Left lung (tissue), 10 donors: Measurements from ENCODE around the gene SELENOS. TPM values are rescaled to one million over a fixed set of nuclear protein-coding genes. Genes with fewer than 3 reads are reported as not detected.

Source experiments
- ATAC-seq: fragments of 200-7000 bp; cut with Tn5 transposase; one replicate; pipeline ENCODE4 v1.9.1; 2020; ENCODE audit warnings: moderate library complexity
- DNase-seq, 4 donors: peaks; one replicate each; pipeline ENCODE4 v3.0.0-alpha.2; 2013 to 2020
- H3K27ac ChIP-seq, 2 donors: fragments of 200-600 bp; sonication (generic) in 1 of 2; one replicate each; pipeline versions ENCODE4 v1.5.0 to v1.8.0; 2020 to 2021
- H3K27me3 ChIP-seq, 2 donors: fragments of 200-600 bp; sonication (generic) in 1 of 2; one replicate each; pipeline versions ENCODE4 v1.5.0 to v1.8.0; 2020 to 2021
- H3K36me3 ChIP-seq, 2 donors: fragments of 200-600 bp; sonication (generic) in 1 of 2; one replicate each; pipeline versions ENCODE4 v1.5.0 to v1.8.0; 2020 to 2021
- H3K4me1 ChIP-seq, 2 donors: fragments of 200-600 bp; one replicate each; pipeline ENCODE4 v1.8.0; 2021
- H3K4me3 ChIP-seq, 2 donors: fragments of 200-600 bp; sonication (generic) in 1 of 2; one replicate each; pipeline versions ENCODE4 v1.5.0 to v1.8.0; 2020 to 2021; ENCODE audit warnings: mild to moderate bottlenecking in 1 of 2
- H3K9me3 ChIP-seq, 2 donors: fragments of 200-600 bp; sonication (generic) in 1 of 2; one replicate each; pipeline versions ENCODE4 v1.5.0 to v1.8.0; 2020 to 2021
- CTCF ChIP-seq, 2 donors: fragments of 200-600 bp; sonication (generic) in 1 of 2; IDR thresholded peaks; one replicate each; pipeline versions ENCODE4 v1.5.0 to v1.8.0; 2021; ENCODE audit warnings: antibody characterized with exemption in 2 of 2
- intact Hi-C, 2 donors: fragments of 100-400 bp; cut with DNase I; formaldehyde crosslinking; loops; one replicate each; pipeline versions ENCODE4 v1.11.2 to v1.14.2; 2022
- polyA plus RNA-seq, 6 donors: library from polyadenylated mRNA; unstranded; fragments of 120-200 nt; gene quantifications; one replicate each; pipeline ENCODE4 v1.2.1, GENCODE V29; 2013; ENCODE audit not compliant: insufficient read length in 6 of 6
- total RNA-seq, 2 donors: library from RNA; stranded (reverse); fragmentation: NEBNext Ultra II Directional; extraction: Animal tissue kit (Norgen Biotek cat#: 25700); gene quantifications; one replicate each; pipeline ENCODE4 v1.2.1, GENCODE V29; 2021
- donor health status: DM: no; HTN: yes; CAD: no.
- donor health status: DM: no; HTN: no; CAD: no.

Gene SELENOS
- total and polyA plus RNA-seq, 8 donors: 43.7 to 78.7 (median 49.0) TPM

GRCh38 chr15:101307897-101308603 is 30.8 kb upstream of the SELENOS start:
- Histone ChIP-seq H3K27ac (no peak overlapping the region), H3K36me3 (no peaks in the 10 kb centered on the region), H3K9me3 (no peaks in the 10 kb centered on the region), H3K4me3 (no peak overlapping the region), H3K4me1 (no peaks in the 10 kb centered on the region), H3K27me3 (no peaks in the 10 kb centered on the region)
- TF ChIP-seq CTCF (IDR thresholded peaks at IDR 0.05): no peak
- ATAC-seq (no peak), DNase-seq (no peak)
- intact Hi-C loops: loop anchor here in 1 of 2 donors (10.0 kb wide), 1 partner anchor 197 kb away; no protein-coding TSS in a partner anchor

GRCh38 chr15:101307048-101307896 is 30.0 kb upstream of the SELENOS start:
- ATAC-seq (no peak), DNase-seq (peak in 1 of 4 donors; percentile 19)
- H3K27me3 ChIP-seq: no peaks in the 10 kb centered on the region
- no peaks in the 10 kb centered on the region for H3K36me3 ChIP-seq
- no peak overlapping the region for H3K27ac ChIP-seq
- no peak overlapping the region for H3K4me3 ChIP-seq
- TF ChIP-seq CTCF (IDR thresholded peaks at IDR 0.05): no peak
- no peaks in the 10 kb centered on the region for H3K9me3 ChIP-seq
- intact Hi-C loops: loop anchor here in 1 of 2 donors (10.0 kb wide), 1 partner anchor 198 kb away; no protein-coding TSS in a partner anchor
- no peaks in the 10 kb centered on the region for H3K4me1 ChIP-seq

GRCh38 chr15:101306341-101307047 is 29.2 kb upstream of the SELENOS start:
- no peaks in the 10 kb centered on the region for H3K9me3 ChIP-seq
- TF ChIP-seq CTCF (IDR thresholded peaks at IDR 0.05): no peak
- H3K4me1 ChIP-seq: no peaks in the 10 kb centered on the region
- ATAC-seq: no peak
- no peak overlapping the region for H3K27ac ChIP-seq
- DNase-seq: peak in 1 of 4 donors; percentile 40
- no peaks in the 10 kb centered on the region for H3K27me3 ChIP-seq
- H3K4me3 ChIP-seq: no peak overlapping the region
- H3K36me3 ChIP-seq: no peaks in the 10 kb centered on the region
- intact Hi-C loops: loop anchor here in 1 of 2 donors (10.0 kb wide), 1 partner anchor 198 kb away; no protein-coding TSS in a partner anchor

GRCh38 chr15:101305820-101306255 is 28.6 kb upstream of the SELENOS start:
- Histone ChIP-seq H3K27ac (no peak overlapping the region), H3K4me3 (no peak overlapping the region), H3K36me3 (no peaks in the 10 kb centered on the region), H3K4me1 (no peaks in the 10 kb centered on the region), H3K27me3 (no peaks in the 10 kb centered on the region), H3K9me3 (no peaks in the 10 kb centered on the region)
- DNase-seq (peak in 1 of 4 donors; percentile 68), ATAC-seq (no peak)
- no peak for TF ChIP-seq CTCF (IDR thresholded peaks at IDR 0.05)
- intact Hi-C loops: loop anchor here in 1 of 2 donors (10.0 kb wide), 1 partner anchor 199 kb away; no protein-coding TSS in a partner anchor
